Stimulated activated CD8-positive, alpha-beta memory T cell treated with anti-CD3 and anti-CD28 coated beads, Interleukin-4, amount 100 ng/mL, for 24 hours (primary cell): ENCODE results near the gene CTNNA3.
"Not testable (repeated sequence)": the region's sequence is repeated elsewhere in the genome, so short reads cannot be mapped to it uniquely, and the experiment has no call there.

Experiments used
- DNase-seq: peaks from one replicate; pipeline ENCODE4 v3.0.0-alpha.2; 2020; ENCODE audit warnings: low read depth

CTNNA3 gene

DNA sequence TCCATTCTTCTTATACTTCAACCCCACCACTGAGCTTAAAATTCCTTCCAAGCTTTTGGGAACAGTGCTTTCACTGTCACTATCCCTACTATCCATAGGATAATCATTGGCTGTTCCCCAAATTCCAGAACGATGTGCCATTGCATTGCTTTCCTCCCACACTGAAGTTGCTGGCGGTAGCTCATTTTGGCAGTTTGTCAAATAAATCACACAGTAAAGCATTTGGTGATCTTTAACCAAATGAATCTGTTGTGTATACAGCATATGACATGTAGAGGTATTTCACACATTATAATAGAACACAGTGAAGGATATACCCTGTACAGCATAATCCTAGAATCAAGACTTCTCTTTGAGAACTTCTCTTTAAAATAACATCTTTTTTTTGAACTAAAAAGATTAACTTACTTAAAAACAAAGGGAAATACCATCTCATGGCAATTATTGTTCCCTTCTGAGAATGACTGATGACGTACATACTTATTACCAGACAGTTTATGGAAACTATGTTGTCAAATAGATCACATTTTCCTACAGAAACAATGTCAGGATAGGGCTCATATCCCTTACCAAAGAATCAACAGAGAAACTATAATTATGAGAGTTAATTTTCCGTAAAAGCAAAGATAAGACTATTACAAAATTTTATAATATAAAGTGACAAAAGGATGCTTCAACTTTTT is 93.6 kb downstream of the CTNNA3 start:
- DNase-seq: no peak

GRCh38 chr10:67599597-67599996 is 96.4 kb downstream of the CTNNA3 start:
- no peak for DNase-seq

DNA sequence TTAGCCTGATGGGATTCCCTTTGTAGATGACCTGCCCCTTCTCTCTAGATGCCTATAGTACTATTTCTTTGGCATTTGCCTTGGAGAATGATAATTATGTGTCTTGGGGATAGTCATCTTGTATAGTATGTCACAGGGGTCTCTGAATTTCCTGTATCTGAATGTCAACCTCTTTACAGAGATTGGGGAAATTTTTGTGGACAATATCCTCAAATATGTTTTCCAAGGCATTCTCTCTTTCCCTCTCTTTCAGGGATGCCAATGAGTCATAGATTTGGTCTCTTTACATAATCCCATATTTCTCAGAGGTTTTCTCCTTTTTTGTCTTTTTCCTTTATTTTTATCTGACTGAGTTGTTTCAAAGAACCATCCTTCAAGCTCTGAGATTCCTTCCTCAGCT is 99.4 kb downstream of the CTNNA3 start:
- DNase-seq: no peak

- DNase-seq: no peak
These were observed 108.2 kb downstream of the CTNNA3 start for GRCh38 chr10:67587771-67588170.

DNA sequence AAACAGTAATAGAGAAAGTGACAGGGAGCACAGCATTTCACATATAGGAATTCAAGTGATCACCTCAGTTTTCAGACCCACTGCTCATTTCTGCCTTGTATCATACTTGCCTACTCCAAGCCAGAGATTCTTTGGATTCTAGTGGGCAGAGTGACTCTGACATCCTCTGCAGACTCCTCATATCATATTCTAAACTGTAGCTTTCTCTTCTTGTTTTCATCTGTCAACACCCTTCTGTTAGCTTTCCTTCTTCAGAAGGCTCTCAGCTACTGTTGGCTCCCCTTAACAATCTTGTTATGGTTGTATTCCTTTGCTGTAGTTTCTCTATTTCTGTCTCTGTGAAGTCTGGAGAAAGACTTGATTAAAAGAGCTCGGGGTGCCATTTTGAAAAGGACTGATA is 120.5 kb downstream of the CTNNA3 start:
- no peak for DNase-seq

- DNase-seq: no peak
These were observed 122.5 kb downstream of the CTNNA3 start for GRCh38 chr10:67573484-67573883.

DNA sequence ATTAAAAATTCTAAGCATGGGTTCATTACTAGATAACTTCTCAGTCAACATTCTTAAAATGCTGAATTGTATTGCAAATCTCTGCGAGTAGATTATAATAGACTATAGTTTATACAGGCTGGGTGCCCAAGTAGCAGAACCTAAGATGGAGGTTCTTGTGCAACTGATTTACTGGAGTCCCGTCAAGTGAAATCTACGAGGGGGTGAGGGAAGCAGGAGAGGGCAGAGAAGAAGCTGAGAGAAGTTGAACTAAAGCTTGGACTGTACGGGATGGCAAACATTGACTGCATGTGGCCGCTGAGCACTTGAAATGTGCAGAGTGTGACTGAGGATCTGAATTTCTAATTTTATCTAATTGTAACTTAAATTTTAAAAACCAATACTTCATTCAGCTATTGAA is 124.5 kb downstream of the CTNNA3 start:
- DNase-seq: no peak

- DNase-seq: not testable (repeated sequence)
These were observed 137.7 kb downstream of the CTNNA3 start for GRCh38 chr10:67558311-67558710.

DNA sequence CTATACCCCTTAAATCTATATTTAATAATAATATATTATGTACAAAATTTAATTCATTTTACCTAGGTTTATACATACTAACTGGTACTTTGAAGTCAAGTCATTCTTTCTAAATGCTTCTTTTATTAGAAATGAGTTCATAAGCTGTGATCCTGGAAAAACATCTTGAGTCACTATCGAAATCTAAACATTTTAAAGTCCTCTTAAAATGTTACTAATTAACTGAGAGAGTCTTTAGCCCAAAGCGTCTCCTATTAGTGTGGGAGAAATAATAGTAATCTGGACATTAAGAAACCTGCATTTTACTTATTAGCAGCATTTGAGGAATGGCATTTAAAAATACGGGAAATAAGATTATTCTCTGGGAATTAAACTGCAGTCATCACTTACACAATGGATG is 142.7 kb downstream of the CTNNA3 start:
- DNase-seq: no peak

GRCh38 chr10:67550838-67551402 is 145.1 kb downstream of the CTNNA3 start:
- no peak for DNase-seq

- no peak for DNase-seq
These were observed 145.9 kb downstream of the CTNNA3 start for GRCh38 chr10:67550046-67550445.

- DNase-seq: no peak
These were observed 146.6 kb downstream of the CTNNA3 start for GRCh38 chr10:67549390-67549789.

DNA sequence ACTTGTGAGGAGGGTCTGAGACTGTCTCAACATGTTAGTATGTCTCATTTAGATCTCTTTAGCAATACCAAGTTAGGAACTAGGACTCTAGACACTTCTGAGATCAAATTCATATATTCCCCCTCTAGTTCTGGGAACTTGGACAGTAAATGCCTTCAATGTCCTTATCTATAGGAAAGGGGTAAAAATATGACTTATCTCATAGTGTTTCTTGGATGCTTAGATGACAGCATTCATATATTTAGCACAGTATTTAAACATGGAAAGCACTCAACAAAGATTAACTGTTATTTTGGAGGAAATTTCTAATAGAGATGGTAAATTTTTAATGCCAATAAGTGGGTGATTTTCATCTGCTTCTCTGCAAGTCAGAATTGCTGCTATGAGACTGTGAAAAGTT is 154.6 kb downstream of the CTNNA3 start:
- DNase-seq: no peak

GRCh38 chr10:67539312-67539711 is 156.7 kb downstream of the CTNNA3 start:
- DNase-seq: no peak

DNA sequence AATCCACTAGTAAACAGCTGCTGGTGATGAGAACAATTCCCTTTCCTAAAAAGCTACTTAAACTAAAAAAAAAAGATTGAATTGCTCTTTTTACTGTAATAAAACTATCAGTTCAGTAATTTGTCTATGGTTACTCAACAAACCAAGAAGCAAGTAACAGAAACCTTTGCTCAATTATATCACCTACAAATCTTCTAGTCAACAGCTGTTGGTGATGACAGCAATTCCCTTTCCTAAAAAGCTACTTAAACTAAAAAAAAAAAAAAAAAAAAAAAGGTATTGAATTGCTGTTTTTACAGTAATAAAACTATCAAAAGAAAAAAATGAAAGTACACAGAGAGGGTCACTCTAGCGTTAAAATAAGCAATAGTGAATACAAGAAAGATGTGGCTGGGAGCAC is 158.1 kb downstream of the CTNNA3 start:
- no peak for DNase-seq

DNA sequence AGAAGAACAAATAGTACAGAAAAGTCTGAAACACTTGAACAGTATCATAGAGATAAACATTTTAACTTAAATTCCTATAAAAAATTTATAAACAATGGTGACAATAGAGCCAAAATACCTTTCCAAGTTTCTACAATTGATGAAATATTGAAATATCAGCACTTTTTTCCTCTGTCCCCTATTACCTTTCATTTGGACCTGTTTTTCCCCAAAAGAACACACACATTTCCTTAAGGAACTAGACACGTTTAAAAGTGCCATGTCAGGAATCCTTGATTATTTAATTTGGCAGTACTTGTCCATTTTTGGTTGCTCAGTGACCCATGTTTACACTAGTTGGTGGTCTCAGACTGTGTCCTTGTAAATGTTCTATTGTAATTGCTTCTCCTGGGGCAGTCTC is 162.6 kb downstream of the CTNNA3 start:
- no peak for DNase-seq

GRCh38 chr10:67530990-67531389 is 165.0 kb downstream of the CTNNA3 start:
- DNase-seq: not testable (repeated sequence)

DNA sequence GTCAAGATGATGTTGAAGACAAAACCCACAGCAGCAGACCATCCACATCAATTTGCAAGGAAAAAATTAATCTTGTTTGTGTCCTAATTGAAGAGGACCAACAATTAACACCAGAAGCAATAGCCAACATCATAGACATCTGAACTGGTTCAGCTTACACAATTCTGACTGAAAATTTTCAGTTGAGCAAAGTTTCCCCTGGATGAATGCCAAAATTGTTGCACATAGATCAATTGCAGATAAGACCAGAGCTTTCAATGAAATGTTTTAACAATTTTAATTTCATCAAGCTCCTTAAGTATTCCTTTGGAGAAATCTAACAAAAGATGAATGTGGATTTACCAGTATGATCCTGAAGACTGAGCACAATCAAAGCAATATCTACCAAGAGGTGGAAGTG is 168.6 kb downstream of the CTNNA3 start:
- DNase-seq: no peak

DNA sequence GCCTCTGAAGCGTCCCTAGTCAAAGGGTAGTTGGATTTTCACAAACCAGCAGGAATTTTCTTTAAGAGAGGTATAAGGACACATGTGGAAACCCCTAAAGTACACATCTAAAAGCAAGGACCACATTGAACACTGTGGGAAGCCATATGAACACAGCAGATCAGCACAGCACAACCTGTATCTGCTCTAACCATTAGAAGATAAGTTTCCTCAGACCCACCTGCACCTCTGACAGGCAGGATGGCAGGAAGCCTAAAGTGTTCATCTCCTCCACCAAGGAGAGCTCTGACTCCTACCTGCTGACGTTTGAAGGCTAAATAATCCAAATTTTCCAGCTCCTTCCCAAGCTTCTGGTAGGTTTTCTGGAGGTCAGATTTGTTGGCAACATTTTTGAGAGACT is 174.4 kb downstream of the CTNNA3 start:
- DNase-seq: no peak

- no peak for DNase-seq
These were observed 175.0 kb downstream of the CTNNA3 start for GRCh38 chr10:67520924-67521520.

DNA sequence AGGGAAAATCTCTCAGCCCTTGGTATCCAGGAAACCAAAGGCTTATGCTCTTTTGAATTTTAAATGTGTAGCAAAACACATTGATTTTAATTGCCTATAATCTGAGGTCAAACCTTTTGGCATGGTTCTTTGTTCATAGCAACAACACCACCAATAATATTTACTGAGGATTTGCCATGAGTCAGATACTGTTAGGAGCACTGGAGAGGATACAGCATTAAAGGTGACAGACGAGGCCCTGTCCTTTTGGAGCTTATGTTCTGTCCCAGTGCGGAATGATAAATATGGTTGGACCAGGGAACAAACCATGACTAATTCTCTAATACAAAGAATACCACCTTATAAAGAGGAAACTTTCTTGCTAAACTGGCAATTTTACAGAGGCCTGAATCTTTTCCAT is 176.6 kb downstream of the CTNNA3 start:
- DNase-seq: no peak

DNA sequence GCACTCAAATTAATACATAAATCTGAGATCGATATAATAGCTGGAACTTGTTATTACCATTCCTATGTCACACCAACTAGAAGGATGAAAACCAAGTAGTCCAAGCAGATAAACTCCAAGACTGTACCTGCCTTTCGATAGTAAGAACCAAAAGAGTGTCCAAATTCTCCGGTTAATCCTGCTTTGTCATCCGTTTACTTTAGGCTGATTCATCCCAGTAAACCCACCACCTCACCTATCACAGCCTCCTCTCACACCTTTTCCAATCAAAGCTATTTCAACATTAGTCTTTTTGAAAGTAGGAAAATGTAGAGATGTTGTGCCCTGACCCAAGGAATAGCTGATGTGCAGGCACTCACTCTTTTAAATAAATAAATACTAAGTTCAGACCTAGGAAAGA is 177.2 kb downstream of the CTNNA3 start:
- no peak for DNase-seq

GRCh38 chr10:67518043-67518442 is 178.0 kb downstream of the CTNNA3 start:
- no peak for DNase-seq

DNA sequence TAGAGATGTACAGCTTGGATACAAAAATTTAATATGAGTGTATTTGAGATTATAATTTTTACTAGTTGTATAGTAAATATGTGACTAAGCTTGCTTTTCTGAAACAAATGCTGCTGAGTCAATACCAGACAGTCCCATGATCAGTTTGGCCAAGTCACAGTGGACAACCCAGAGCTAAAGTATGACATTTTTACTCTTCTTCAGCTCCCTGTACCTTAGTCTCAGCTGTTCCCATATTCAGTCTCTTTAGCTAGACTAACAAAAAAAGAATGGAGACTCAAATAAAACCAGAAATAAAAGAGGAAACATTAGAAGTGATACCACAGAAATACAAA is 189.3 kb downstream of the CTNNA3 start:
- no peak for DNase-seq
